Kidney (tissue), 14 donors: Measurements from ENCODE around the gene SHISA6. TPM values are rescaled to one million over a fixed set of nuclear protein-coding genes. Genes with fewer than 3 reads are reported as not detected.
"Not testable (repeated sequence)": the region's sequence is repeated elsewhere in the genome, so short reads cannot be mapped to it uniquely, and the experiment has no call there.

Source experiments
- DNase-seq, 5 donors: peaks; one replicate each; pipeline ENCODE4 v3.0.0-alpha.2; 2013 to 2020
- FAIRE-seq: peaks from 2 replicates; lab custom pipeline; 2012; peaks lifted over from hg19 to GRCh38; lab: Jason Lieb, UNC
- H3K27ac ChIP-seq, 2 donors: one replicate each; pipeline ENCODE4 v1.7.0; 2013; ENCODE audit warnings: low read depth in 2 of 2, low read length in 2 of 2, inconsistent platforms in 1 of 2
- H3K27me3 ChIP-seq: one replicate; pipeline ENCODE4 v1.7.1; 2013; ENCODE audit warnings: low read length, inconsistent platforms; ENCODE audit not compliant: control insufficient read depth, insufficient read depth
- H3K36me3 ChIP-seq, 3 donors: one replicate each; pipeline versions ENCODE4 v1.7.0 to v1.7.1; 2013; ENCODE audit warnings: low read length in 3 of 3, control low read depth in 1 of 3, inconsistent platforms in 1 of 3; ENCODE audit not compliant: insufficient read depth in 3 of 3, control insufficient read depth in 2 of 3
- H3K4me1 ChIP-seq, 3 donors: one replicate each; pipeline versions ENCODE4 v1.7.0 to v1.7.1; 2013; ENCODE audit warnings: low read length in 3 of 3, inconsistent platforms in 1 of 3, low read depth in 1 of 3; ENCODE audit not compliant: control insufficient read depth in 2 of 3, insufficient read depth in 2 of 3
- H3K4me3 ChIP-seq, 3 donors: one replicate each; pipeline versions ENCODE4 v1.7.0 to v1.8.1; 2013; ENCODE audit warnings: low read length in 3 of 3, control low read depth in 1 of 3, inconsistent platforms in 1 of 3
- H3K9ac ChIP-seq, 3 donors: one replicate each; pipeline versions ENCODE4 v1.7.0 to v1.7.1; 2013; ENCODE audit warnings: low read length in 3 of 3, control low read depth in 1 of 3, inconsistent platforms in 1 of 3
- H3K9me3 ChIP-seq, 3 donors: one replicate each; pipeline versions ENCODE4 v1.7.0 to v1.7.1; 2013; ENCODE audit warnings: low read length in 3 of 3, control low read depth in 1 of 3, inconsistent platforms in 1 of 3; ENCODE audit not compliant: control insufficient read depth in 2 of 3, insufficient read depth in 1 of 3
- CTCF ChIP-seq: IDR thresholded peaks from 3 replicates; pipeline ENCODE4 v1.5.1; 2012; ENCODE audit warnings: mild to moderate bottlenecking, moderate library complexity, borderline replicate concordance; ENCODE audit not compliant: insufficient read depth; ENCODE audit errors: extremely low read depth
- intact Hi-C: fragments of 100-400 bp; cut with DNase I; formaldehyde crosslinking; loops from one replicate; pipeline ENCODE4 v1.11.1; 2022
- polyA plus RNA-seq: library from polyadenylated mRNA; stranded (reverse); fragments of 350-450 nt; fragmentation: Illumina TruSeq; extraction: RNeasy Lipid Tissue Mini Kit (QIAGEN cat#74804); gene quantifications from one replicate; pipeline ENCODE4 v1.2.3, GENCODE V29; 2014; ENCODE audit warnings: low read depth, low replicate concordance; ENCODE audit not compliant: insufficient read depth
- total RNA-seq: library from RNA; stranded (reverse); fragmentation: NEBNext Ultra II Directional; extraction: Animal tissue kit (Norgen Biotek cat#: 25700); gene quantifications from one replicate; pipeline ENCODE4 v1.2.1, GENCODE V29; 2021
- donor health status: control.
- donor health status: control.
- donor health status: control.
- donor health status: control.
- donor health status: control.
- donor health status: DM: yes; HTN: yes; CAD: no.
- donor health status: Normal renal cell carcinoma (clear cell type).

Gene SHISA6
- total and polyA plus RNA-seq, 2 donors from 2014 or later = 0.84 to 1.0 TPM

- H3K4me1 ChIP-seq = no peaks in the 10 kb centered on the region
- H3K9me3 ChIP-seq = no peaks in the 10 kb centered on the region
- DNase-seq = no peak
- TF ChIP-seq CTCF = no peak
- FAIRE-seq = no peak
- H3K4me3 ChIP-seq = no peak overlapping the region
- no peak overlapping the region for H3K27ac ChIP-seq
- H3K27me3 ChIP-seq = no peaks in the 10 kb centered on the region
- no peak overlapping the region for H3K9ac ChIP-seq
- H3K36me3 ChIP-seq = no peaks in the 10 kb centered on the region
- intact Hi-C loops = no loop called here
Observed at GRCh38 chr17:11309850-11310249, 68.8 kb downstream of the SHISA6 start.

GRCh38 chr17:11316451-11316850, 75.4 kb downstream of the SHISA6 start:
- H3K4me1 ChIP-seq, H3K4me3 ChIP-seq, H3K9ac ChIP-seq, H3K9me3 ChIP-seq, H3K27me3 ChIP-seq, FAIRE-seq, intact Hi-C loops, H3K36me3 ChIP-seq, DNase-seq, H3K27ac ChIP-seq: not testable (repeated sequence)

DNA sequence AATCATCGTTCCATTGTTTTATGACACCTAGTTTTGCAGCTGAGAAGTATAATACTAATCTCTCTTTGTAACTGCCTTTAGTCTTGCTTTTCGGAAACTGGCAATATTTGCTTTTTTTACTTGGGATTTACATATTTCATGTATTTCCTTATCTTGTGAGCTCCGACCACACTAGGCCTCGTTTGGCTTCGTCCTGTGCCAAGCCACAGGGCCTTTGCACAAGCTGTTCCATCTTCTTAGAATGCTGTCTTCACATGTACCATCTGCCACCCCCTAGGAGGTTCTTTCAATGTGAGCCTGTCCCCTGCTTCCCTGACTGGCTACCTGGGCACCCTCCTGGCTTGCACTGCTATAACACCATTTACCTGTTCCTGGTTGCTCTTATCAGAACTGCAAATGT, 77.2 kb downstream of the SHISA6 start:
- Histone ChIP-seq H3K4me1 (no peaks in the 10 kb centered on the region), H3K27ac (no peak overlapping the region), H3K9me3 (no peaks in the 10 kb centered on the region), H3K4me3 (no peak overlapping the region), H3K27me3 (no peaks in the 10 kb centered on the region), H3K36me3 (no peaks in the 10 kb centered on the region), H3K9ac (no peak overlapping the region)
- DNase-seq (no peak), FAIRE-seq (no peak)
- no peak for TF ChIP-seq CTCF
- intact Hi-C loops = no loop called here

DNA sequence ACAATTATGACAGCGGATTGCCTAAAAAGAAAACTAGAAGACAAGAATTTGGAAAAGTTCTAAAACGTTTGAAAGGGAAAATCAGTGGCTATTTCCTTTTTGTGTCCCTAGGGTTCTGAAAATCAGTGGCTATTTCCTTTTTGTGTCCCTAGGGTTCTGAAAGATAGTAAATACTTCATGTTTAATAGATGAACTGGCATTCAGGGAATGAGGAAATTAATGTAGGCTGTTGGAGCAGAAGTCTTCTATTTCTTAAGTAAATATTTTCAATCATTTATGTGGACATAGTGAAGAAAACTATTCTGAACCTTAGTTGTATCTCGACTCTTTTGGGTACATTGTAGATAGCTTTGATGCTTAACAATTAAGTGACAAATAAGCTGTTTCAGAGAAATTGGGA, 78.9 kb downstream of the SHISA6 start:
- Histone ChIP-seq H3K9ac (no peak overlapping the region), H3K27ac (no peak overlapping the region), H3K36me3 (no peaks in the 10 kb centered on the region), H3K9me3 (no peaks in the 10 kb centered on the region), H3K27me3 (no peaks in the 10 kb centered on the region), H3K4me1 (no peaks in the 10 kb centered on the region), H3K4me3 (no peak overlapping the region)
- FAIRE-seq = no peak
- DNase-seq = peak in 1 of 5 donors; percentile 30
- intact Hi-C loops = no loop called here
- no peak for TF ChIP-seq CTCF
